ENCODE results near the gene SLC6A11. TPM values are rescaled to one million over a fixed set of nuclear protein-coding genes. Genes with fewer than 3 reads are reported as not detected.

Gene SLC6A11
- total RNA-seq, 6 experiments from 2014 or later = 0.05 TPM; not detected in 5

GRCh38 chr3:10917176-10917575, 101.1 kb downstream of the SLC6A11 start:
- Mint-ChIP-seq H3K9me3 (no peaks in the 10 kb centered on the region), H3K27me3 (ENCODE audit: insufficient read depth) (peaks cover 28% of the 10 kb centered on the region), H3K36me3 (ENCODE audit: low read depth) (no peaks in the 10 kb centered on the region), H3K4me3 (no peak overlapping the region), H3K27ac (no peak overlapping the region), H3K4me1 (ENCODE audit: low read depth) (no peaks in the 10 kb centered on the region)
- no peak for DNase-seq
- TF ChIP-seq CTCF (IDR thresholded peaks at IDR 0.05) = no peak

GRCh38 chr3:10918011-10918410, 102.0 kb downstream of the SLC6A11 start:
- TF ChIP-seq CTCF (IDR thresholded peaks at IDR 0.05) = no peak
- Mint-ChIP-seq H3K9me3 (no peaks in the 10 kb centered on the region), H3K27me3 (ENCODE audit: insufficient read depth) (peaks cover 20% of the 10 kb centered on the region), H3K27ac (no peak overlapping the region), H3K4me1 (ENCODE audit: low read depth) (no peaks in the 10 kb centered on the region), H3K4me3 (no peak overlapping the region), H3K36me3 (ENCODE audit: low read depth) (no peaks in the 10 kb centered on the region)
- no peak for DNase-seq

- Mint-ChIP-seq H3K4me1 (ENCODE audit: low read depth) (no peaks in the 10 kb centered on the region), H3K27me3 (ENCODE audit: insufficient read depth) (peaks cover 19% of the 10 kb centered on the region)
- no peak for TF ChIP-seq CTCF (IDR thresholded peaks at IDR 0.05)
Observed at GRCh38 chr3:10919636-10920035, 103.6 kb downstream of the SLC6A11 start.

GRCh38 chr3:10925436-10926255, 109.6 kb downstream of the SLC6A11 start:
- no peak for DNase-seq
- H3K27ac Mint-ChIP-seq = no peak overlapping the region
- H3K36me3 Mint-ChIP-seq (ENCODE audit: low read depth) = no peaks in the 10 kb centered on the region
- H3K27me3 Mint-ChIP-seq (ENCODE audit: insufficient read depth) = peaks cover 22% of the 10 kb centered on the region
- H3K9me3 Mint-ChIP-seq = no peaks in the 10 kb centered on the region
- no peak for TF ChIP-seq CTCF (IDR thresholded peaks at IDR 0.05)
- no peak overlapping the region for H3K4me3 Mint-ChIP-seq
- H3K4me1 Mint-ChIP-seq (ENCODE audit: low read depth) = no peaks in the 10 kb centered on the region

More at GRCh38 chr3:10919636-10920035, 103.6 kb downstream of the SLC6A11 start:
- no peak overlapping the region for H3K27ac Mint-ChIP-seq
- H3K36me3 Mint-ChIP-seq (ENCODE audit: low read depth) = no peaks in the 10 kb centered on the region
- no peaks in the 10 kb centered on the region for H3K9me3 Mint-ChIP-seq
- no peak for DNase-seq
- H3K4me3 Mint-ChIP-seq = no peak overlapping the region

GRCh38 chr3:10926256-10926810, 110.3 kb downstream of the SLC6A11 start:
- DNase-seq = no peak
- Mint-ChIP-seq H3K4me1 (ENCODE audit: low read depth) (no peaks in the 10 kb centered on the region), H3K4me3 (no peak overlapping the region), H3K36me3 (ENCODE audit: low read depth) (no peaks in the 10 kb centered on the region), H3K27me3 (ENCODE audit: insufficient read depth) (peaks cover 22% of the 10 kb centered on the region), H3K27ac (no peak overlapping the region), H3K9me3 (no peaks in the 10 kb centered on the region)
- no peak for TF ChIP-seq CTCF (IDR thresholded peaks at IDR 0.05)
